Measurements from ENCODE around the gene SLC23A3.
"Not testable (repeated sequence)": the region's sequence is repeated elsewhere in the genome, so short reads cannot be mapped to it uniquely, and the experiment has no call there.

The SLC23A3 gene

DNA sequence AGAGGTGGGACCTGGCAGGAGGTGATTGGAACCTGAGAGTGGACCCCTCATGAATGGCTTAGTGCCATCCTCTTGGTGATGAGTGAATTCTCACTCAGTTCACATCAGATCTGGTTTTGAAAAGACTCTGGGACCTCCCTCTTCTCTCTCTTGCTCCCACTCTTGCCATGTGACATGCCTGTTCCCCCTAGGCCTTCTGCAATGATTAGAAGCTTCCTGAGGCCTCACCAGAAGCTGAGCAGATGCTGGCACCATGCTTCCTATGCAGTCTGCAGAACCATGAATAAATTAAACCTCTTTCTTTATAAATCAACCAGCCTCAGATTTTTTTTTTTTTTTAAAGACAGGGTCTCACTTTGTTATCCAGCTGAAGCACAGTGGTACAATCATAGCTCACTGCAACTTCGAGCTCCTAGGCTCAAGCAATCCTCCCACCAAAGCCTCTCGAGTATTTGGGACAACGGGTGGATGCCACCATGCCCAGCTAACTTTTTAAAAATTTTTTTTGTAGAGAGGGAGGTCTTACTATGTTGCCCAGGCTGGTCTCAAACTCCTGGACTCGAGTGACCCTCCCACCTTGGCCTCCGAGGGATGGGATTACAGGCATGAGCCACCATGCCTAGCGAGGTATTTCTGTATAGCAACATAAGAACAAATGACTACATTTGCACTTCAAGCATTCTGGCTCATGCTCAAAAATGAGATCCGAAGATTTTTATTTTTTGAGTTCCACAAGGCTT is 34.8 kb upstream of the SLC23A3 start:
- no peak for DNase-seq

DNA sequence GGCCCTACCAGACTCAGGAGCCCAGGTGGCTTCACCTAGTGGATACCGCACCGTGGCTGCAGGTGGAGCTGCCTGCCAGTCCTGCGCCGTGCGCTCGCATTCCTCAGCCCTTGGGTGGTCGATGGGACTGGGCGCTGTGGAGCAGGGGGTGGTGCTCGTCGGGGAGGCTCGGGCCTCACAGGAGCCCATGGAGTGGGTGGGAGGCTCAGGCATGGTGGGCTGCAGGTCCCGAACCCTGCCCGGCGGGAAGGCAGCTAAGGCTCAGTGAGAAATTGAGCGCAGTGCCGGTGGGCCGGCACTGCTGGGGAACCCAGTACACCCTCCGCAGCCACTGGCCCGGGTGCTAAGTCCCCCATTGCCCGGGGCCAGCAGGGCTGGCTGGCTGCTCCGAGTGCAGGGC is 31.5 kb upstream of the SLC23A3 start:
- not testable (repeated sequence) for DNase-seq

DNA sequence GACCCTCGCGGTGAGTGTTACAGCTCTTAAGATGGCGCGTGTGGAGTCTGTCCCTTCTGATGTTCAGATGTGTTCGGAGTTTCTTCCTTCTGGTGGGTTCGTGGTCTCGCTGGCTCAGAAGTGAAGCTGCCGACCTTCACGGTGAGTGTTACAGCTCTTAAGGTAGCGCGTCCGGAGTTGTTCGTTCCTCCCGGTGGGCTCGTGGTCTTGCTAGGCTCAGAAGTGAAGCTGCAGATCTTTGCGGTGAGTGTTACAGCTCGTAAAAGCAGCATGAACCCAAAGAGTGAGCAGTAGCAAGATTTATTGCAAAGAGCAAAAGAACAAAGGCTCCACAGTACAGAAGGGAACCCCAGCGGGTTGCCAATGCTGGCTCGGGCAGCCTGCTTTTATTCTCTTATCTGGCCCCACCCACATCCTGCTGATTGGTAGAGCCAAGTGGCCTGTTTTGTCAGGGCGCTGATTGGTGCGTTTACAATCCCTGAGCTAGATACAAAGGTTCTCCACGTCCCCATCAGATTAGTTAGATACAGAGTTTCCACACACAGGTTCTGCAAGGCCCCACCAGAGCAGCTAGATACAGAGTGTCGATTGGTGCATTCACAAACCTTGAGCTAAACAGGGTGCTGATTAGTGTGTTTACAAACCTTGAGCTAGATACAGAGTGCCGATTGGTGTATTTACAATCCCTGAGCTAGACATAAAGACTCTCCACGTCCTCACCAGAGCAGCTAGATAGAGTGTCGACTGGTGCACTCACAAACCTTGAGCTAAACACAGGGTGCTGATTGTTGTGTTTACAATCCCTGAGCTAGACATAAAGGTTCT is 30.9 kb upstream of the SLC23A3 start:
- not testable (repeated sequence) for DNase-seq

DNA sequence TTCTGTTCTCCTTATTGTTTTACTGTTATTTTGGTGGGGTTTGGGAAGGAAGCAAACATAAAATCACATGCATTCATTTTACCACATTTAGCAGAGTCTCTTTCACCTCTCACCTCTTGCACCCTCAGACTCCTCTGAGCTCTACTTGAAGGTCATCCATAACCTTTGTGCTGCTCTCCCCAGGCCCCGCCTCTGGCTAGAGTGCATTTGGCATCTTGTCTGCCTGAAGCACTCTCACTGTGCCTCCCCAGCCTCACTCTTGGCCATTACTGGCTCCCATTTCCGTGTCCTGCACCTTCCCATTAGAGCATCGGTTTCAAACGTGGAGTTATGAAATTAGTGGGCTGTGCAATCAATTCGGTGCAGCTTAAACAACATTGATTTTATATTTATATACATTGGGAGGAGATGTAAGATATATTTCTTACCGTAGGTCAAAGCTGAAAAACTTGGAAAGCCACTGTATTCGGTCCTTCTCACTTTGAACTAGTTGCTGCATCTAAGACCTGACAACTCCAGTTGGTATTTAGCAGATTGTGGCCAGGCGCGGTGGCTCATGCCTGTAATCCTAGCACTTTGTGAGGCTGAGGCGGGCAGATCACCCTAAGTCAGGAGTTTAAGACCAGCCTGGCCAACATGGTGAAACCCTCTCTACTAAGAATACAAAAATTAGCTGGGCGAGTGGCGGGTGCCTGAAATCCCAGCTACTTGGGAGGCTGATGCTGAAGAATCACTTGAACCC is 29.8 kb upstream of the SLC23A3 start:
- no peak for DNase-seq

DNA sequence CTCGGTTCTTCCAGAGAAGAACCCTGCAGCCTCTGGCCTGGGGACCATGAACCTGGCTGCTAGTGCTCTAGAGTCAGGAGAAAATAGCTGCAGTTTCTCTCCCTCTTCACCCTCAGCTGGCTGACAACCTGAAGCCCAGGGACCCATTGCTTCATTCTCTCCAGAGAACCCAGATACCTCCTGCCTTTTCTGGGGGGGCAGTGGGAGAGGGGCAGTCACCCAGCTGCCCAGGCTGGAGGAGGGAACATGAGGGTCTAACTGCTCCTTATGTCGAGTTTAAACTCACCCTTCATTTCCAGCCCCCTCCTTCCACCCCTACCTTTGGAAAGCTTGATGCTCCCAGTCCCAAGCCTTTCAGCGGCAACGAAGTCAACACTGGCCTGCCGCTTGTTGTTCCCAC is 29.1 kb upstream of the SLC23A3 start:
- no peak for DNase-seq

DNA sequence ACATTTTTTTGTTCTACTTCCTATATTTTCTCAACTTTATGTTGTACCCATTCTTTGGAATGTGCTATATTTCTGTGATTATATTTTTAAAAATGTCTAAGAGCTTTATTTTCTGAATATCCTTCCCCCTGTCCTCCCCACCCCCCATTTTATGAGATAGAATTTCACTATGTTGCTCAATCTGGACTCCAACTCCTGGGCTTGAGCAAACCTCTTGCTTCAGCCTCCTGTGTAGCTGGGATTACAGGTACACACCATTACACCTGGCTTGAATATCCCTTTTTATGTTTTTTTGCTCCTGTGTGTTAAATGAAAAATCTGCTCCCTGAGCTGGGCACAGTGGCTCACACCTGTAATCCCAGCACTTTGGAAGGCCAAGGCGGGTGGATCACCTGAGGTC is 27.6 kb upstream of the SLC23A3 start:
- DNase-seq: no peak

DNA sequence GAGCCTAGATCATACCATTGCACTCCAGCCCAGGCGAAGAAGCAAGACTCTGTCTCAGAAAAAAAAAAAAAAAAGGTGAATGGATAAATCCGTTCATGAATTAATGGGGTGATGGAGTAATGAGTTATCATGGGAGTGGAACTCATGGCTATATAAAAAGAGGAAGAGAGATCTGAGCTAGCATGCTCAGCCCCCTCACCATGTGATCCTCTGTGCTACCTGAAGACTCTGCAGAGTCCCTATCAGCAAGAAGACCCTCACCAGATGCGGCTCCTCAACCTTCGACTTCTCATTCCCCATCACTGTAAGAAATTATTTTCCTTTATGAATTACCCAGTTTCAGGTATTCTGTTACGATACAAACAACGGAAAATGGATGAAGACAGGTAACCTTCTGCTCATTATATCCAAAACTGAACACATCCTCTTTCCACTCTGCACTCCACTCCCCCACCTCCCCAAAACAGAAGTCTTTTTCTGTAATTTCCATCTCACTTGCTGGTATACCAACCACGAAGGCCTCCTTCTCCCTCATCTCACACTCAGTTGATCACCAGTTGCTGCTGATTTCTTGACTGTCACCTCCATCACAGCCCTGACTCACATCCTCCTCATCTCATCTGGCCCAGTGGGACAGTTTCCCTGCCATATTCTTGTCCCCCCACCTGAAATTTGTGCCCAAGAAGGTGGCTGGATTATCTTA is 17.1 kb upstream of the SLC23A3 start:
- DNase-seq: no peak

DNA sequence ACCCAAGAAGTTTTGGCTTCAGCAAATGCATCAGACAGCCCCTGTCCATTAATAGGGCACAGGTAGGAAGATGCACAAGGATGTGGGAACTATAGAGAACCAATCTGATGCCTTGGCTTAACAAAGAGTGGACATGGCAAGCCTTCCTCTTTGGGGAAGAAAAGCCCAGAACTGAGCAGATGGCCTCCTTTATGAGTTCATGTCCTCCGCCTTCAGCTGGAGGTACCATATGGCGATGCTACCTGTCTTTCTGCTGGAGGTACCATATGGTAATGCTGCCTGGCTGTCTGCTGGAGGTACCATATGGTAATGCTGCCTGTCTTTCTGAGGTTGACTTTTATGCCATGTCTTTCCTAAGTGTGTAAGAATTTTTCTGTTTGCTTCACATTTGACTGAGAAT is 14.3 kb upstream of the SLC23A3 start:
- peak; percentile 95 for DNase-seq

DNA sequence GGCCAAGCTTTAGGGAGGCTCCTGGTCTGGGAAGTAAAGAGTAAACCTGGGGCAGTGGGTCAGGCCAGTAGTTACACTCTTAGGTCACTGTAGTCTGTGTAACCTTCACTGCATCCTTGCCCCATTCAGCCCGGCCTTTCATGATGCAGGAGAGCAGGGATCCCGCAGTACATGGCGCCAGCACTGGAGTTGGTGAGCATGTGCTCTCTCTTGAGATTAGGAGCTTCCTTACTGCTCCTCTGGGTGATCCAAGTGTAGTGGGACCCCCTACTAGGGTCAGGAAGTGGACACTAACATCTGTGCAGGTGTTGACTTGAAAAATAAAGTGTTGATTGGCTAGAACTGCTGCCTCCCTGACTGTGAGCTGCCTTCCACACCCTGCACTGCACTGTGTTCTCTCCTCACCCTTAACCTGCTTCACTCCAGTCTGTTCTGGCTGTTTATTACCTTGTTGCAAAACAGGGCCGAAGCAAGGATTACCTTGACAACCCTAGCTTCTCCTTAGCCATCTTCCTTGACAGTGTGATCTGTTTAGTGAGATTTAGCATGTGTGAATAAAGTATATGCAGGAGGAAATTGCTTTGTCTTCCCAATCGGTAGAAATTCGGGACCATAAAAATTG is 13.4 kb upstream of the SLC23A3 start:
- DNase-seq: no peak

DNA sequence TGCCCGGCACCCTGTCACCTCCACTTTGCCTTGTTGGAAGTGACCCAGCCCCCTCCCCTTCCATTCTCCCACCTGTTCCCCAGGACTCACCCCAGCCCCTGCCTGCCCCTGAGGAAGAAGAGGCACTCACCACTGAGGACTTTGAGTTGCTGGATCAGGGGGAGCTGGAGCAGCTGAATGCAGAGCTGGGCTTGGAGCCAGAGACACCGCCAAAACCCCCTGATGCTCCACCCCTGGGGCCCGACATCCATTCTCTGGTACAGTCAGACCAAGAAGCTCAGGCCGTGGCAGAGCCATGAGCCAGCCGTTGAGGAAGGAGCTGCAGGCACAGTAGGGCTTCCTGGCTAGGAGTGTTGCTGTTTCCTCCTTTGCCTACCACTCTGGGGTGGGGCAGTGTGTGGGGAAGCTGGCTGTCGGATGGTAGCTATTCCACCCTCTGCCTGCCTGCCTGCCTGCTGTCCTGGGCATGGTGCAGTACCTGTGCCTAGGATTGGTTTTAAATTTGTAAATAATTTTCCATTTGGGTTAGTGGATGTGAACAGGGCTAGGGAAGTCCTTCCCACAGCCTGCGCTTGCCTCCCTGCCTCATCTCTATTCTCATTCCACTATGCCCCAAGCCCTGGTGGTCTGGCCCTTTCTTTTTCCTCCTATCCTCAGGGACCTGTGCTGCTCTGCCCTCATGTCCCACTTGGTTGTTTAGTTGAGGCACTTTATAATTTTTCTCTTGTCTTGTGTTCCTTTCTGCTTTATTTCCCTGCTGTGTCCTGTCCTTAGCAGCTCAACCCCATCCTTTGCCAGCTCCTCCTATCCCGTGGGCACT is 12.7 kb upstream of the SLC23A3 start:
- no peak for DNase-seq

DNA sequence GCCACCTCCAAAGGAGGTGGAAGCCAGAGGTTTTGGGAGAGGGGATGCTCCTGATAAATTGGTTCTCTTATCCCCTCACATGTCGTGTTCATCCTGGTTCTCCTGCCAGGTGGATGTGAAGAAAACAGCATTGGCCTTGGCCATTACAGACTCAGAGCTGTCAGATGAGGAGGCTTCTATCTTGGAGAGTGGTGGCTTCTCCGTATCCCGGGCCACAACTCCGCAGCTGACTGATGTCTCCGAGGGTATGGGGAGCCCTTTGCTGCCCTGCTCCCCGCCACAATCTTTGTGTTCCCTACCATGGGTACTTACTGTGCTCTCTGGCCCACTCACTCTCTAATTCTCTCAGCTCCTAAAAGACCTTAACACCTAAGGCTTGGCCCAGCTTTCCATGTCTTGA is 11.7 kb upstream of the SLC23A3 start:
- no peak for DNase-seq

DNA sequence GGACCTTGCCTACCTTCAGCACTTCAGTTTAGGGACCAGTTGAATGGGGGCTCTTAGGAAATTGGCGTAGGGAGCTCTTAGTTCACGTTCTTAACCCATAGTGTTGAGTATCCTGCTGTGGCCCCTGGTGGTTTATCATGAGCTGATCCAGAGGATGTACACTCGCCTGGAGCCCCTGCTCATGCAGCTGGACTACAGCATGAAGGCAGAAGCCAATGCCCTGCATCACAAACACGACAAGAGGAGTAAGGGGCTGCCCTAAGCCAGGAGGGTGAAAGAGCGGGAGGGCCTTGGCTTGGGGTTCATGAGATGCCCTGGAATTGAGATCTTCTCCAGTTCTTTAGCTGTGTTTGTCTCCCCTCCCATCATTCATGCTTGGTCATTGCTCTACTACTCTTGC is 11.1 kb upstream of the SLC23A3 start:
- no peak for DNase-seq

DNA sequence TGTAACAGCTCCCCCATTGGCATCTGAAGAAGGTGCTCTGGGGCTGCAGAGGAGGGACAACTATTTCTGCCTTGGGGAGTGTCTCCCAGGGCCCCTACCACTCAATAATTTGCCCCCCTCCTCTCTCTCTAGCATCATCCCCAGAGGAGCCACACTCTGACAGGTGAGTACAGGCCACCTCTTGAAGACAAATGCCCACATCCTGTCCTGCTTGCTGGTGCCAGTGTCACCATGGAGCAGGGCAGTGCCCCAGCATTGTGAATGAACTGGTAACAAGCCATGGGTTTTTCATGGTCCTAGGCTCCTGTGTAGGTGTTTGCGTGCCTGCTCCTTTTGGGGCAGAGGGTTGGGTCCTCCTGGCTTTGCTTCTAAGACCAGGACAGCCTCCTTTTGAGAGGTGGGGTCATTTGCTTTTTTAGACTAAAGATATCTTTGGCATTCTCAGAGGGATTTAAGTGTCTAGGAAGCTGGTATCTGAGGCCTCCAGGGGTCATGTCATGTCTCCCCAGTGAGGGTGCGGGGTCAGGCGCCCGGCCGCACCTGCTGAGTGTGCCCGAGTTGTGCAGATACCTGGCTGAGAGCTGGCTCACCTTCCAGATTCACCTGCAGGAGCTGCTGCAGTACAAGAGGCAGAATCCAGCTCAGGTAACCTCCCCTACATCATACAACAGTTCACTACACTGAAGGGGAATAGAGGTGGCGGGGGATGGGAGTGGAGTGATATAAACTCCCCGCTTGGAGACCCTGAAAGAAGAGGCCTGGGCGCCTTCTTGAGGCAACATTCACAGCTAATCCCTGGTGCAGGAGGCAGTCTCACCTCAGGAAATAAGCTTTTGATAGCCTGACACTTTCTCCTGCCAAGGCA is 10.0 kb upstream of the SLC23A3 start:
- no peak for DNase-seq

DNA sequence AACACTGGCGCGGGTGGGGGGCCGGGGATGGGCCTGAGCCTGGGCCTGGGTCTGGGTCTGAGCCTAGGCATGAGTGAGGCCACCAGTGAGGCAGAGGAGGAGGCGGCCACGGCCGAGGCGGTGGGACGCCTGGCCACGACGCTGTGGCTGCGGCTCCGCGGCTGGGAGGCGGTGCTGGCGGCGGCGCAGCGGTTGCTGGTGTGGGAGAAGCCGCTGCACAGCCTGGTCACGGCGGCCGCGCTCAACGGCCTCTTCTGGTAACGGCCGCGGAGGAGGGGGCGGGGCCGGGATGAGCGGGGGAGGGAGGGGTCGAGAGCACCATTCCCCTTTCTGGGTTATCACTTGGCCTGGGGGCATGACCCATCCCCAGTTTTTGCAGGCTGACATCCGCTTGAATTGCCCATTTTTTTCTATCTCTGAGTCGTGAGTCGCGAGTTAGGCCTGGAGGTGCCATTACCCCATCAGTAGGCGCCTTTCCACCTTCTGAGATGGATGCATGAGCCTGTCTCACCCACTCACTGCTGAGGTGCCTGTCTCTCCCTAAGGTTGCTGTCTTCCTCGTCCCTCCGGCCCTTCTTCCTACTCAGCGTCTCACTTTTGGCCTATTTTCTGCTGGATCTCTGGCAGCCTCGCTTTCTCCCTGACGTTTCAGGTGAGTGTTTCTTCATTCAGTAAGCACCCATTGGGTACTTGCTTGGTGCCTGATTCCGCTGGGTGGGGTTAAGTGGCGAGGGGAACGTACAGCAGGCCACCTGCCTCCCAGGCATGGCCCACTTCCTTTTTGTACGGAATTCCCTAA is 8.7 kb upstream of the SLC23A3 start:
- peak; percentile 46 for DNase-seq

DNA sequence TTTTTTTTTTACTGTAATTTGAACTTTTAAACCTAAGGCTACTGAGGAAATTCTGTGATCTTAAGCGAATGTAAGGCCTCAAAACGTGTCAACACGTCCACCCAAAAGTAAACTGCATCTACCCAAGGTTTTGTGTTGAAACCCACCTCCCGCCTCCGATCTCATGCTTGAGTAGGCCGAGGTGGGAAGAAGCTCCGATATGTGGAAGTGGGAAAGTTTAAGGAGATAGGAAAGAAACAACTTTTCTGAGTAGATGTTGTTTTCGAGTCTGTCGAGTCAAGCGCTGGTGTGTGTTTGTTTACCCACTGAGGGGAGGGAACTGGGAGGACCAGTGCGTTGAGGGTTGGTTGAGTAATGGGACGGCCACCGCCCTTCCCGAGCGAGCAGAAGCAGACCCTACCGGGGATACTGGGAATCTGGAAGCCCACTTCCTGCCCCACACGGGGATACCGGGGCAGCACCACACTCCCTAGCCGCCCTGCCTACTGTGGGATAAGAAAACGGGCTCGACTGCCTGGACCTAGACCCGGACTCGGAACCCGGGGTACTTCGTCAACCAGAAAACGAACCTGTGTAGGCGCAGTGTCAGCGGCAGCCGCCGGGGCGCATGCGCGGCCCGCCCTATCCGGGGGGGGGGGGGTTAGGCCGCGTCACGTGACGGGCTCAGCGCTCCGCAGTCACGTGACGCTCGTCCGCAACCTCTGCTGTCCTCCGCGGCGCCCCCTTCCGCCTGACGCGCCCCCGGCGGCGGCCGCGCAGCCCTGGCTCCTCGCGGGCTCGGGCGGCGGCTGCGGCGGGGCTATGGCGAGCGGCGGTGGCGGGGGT is 7.9 kb upstream of the SLC23A3 start, which contains the start of gene RETREG2:
TSS of gene RETREG2 (plus strand) at position 724 of the 825 bp plus-strand sequence. CDS start at position 802, 78 bp downstream.
- DNase-seq: peak; percentile 91

DNA sequence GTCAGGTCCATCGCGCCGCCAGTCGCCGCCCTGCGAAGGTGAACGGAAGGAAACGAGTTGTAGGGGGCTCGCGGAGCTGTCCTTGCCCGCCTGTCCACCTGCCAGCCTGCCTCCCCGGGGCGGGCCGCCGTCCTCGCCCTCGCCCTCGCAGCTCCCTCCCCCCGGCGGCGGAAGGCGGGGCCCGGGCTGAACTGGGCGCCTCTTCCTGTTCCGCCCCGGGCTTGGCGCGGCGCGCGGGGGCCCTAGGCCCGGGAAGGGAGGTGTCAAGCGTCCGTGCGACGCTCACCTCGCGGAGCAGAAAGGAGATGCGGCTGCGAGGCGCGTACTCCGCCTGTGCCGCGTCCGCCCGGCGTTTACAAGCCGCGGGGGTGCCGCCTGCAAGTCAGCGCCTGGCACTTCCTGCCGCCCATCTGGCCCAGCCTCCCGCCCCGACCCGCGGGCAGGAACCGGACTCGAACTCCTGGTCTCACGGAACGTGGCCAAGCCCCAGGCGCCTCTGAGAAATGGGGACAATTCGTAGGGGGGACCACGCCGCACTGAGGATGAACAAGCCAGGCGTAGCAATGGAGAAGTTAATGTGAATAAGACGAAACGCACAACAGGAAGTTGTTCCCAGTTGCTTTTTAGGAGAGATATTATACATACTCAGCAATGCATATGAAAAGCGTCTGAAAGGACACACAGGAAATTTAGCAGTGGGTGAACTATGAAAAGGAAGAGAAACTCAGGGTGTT is 7.2 kb upstream of the SLC23A3 start, which contains the start of gene CNPPD1:
TSS of gene CNPPD1 (minus strand) at position 108 of the 734 bp plus-strand sequence. CDS start at position 11, 97 bp downstream.
- DNase-seq: peak; percentile 76

DNA sequence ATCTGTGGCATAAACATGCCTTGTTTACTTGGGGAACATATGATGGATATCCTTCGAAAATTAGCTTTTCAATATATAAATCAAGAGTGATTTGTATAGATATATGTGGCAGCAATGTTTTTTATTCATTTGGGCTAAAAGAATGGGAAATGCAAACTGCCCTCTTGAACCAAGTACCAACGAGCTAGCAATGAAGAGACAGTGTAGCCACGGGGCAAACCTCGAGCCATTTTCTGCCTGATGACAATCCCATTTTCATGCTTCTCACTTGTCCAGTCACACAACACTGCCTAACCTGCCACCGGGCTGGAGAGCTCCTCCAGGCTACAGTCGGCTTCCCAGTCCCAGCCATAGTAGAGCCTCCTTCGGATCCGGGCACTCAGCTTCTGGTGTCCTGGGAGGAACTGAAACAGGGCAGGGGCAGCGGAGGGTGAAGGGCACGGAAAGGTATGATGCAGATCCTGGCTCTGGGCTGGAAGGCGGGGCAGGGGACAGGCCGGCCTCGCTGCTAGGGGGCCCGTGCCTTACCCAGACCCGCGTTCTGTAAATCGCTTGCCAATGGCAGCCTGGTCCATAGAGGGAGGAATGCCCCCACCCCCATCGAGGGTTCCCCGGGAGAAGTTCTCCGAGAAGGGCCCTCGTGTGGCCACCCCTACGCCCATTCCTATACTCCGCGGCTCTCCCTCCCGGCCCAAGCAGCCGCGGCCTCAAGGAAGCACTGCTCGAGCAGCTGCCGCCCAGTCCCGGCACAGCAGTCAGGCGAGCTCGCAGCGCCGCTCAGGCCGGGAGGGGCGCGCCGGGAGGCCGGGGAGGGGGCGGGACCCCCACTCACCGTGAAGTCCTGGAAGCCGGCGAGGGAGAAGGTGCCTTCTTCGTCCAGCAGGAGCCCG is 6.3 kb upstream of the SLC23A3 start:
- DNase-seq: peak; percentile 38
